ENCODE data around the gene PDE4B.
"Not testable (repeated sequence)": the region's sequence is repeated elsewhere in the genome, so short reads cannot be mapped to it uniquely, and the experiment has no call there.

Gene PDE4B

GRCh38 chr1:65832296-65832695 is 39.6 kb downstream of the PDE4B start:
- Mint-ChIP-seq H3K9me3 (no peaks in the 10 kb centered on the region), H3K4me1 (peaks cover 4% of the 10 kb centered on the region), H3K36me3 (no peaks in the 10 kb centered on the region), H3K27ac (no peak overlapping the region), H3K4me3 (no peak overlapping the region)
- ATAC-seq, result no peak
- DNase-seq (ENCODE audit: low spot score in 2 of 2), result no peak

GRCh38 chr1:65836686-65837085 is 44.0 kb downstream of the PDE4B start:
- H3K36me3 Mint-ChIP-seq, result no peaks in the 10 kb centered on the region
- H3K4me1 Mint-ChIP-seq, result no peaks in the 10 kb centered on the region
- H3K27ac Mint-ChIP-seq, result no peak overlapping the region
- no peak overlapping the region for H3K4me3 Mint-ChIP-seq
- no peak for DNase-seq (ENCODE audit: low spot score in 2 of 2)
- no peaks in the 10 kb centered on the region for H3K9me3 Mint-ChIP-seq
- no peak for ATAC-seq

DNA sequence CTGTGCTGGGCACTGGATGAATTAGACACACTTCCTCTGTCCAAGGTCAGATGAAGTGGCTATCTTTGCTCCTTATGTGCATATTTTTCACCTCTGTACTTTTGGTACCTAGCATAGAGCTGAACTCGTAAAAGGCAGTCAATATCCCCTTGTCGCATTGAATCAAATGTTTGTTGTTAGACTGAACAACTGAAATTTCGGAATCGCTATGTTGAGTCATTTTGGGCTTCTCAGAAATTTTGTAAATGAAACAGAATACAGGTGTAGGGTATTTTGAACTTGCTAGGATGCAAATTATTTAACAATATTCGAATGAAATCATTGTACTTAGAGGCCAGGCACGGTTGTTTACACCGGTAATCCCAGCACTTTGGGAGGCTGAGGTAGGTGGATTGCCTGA is 48.0 kb downstream of the PDE4B start:
- no peaks in the 10 kb centered on the region for H3K36me3 Mint-ChIP-seq
- H3K4me3 Mint-ChIP-seq, result no peak overlapping the region
- no peaks in the 10 kb centered on the region for H3K4me1 Mint-ChIP-seq
- ATAC-seq, result no peak
- no peak for DNase-seq (ENCODE audit: low spot score in 2 of 2)
- no peaks in the 10 kb centered on the region for H3K9me3 Mint-ChIP-seq
- H3K27ac Mint-ChIP-seq, result no peak overlapping the region

- DNase-seq (ENCODE audit: low spot score in 2 of 2) (no peak), ATAC-seq (no peak)
- Mint-ChIP-seq H3K36me3 (no peaks in the 10 kb centered on the region), H3K9me3 (peaks cover 4% of the 10 kb centered on the region), H3K27ac (no peak overlapping the region), H3K4me3 (no peak overlapping the region), H3K4me1 (no peaks in the 10 kb centered on the region)
Observed at GRCh38 chr1:65844296-65844695, 51.6 kb downstream of the PDE4B start.

- H3K4me3 Mint-ChIP-seq, result no peak overlapping the region
- H3K27ac Mint-ChIP-seq, result no peak overlapping the region
- ATAC-seq (no peak), DNase-seq (ENCODE audit: low spot score in 2 of 2) (no peak)
- H3K9me3 Mint-ChIP-seq, result peaks cover 4% of the 10 kb centered on the region
- H3K36me3 Mint-ChIP-seq, result no peaks in the 10 kb centered on the region
- no peaks in the 10 kb centered on the region for H3K4me1 Mint-ChIP-seq
Observed at GRCh38 chr1:65844821-65845534, 52.3 kb downstream of the PDE4B start.

- no peak overlapping the region for H3K27ac Mint-ChIP-seq
- H3K9me3 Mint-ChIP-seq, result peaks cover 4% of the 10 kb centered on the region
- H3K36me3 Mint-ChIP-seq, result no peaks in the 10 kb centered on the region
- DNase-seq (ENCODE audit: low spot score in 2 of 2) (no peak), ATAC-seq (no peak)
- no peaks in the 10 kb centered on the region for H3K4me1 Mint-ChIP-seq
- H3K4me3 Mint-ChIP-seq, result no peak overlapping the region
Observed at GRCh38 chr1:65845535-65846060, 52.9 kb downstream of the PDE4B start.

DNA sequence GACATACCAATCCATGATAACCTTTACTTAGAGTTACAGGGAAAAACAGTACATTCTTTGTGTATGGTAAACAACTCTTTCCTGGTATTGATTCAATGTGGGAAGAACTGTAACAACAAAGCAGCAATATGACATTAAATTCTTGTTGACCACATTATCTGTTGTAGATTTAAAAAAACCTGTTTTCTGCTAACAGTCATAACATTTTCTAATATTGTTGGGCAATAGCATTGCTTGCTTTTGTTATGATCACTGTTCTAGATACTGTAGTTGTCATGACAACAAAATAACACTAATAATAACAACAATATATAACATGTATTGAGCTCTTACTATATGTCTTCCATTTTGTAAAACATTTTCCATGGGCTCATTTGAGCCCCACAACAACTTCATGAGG is 54.2 kb downstream of the PDE4B start:
- no peaks in the 10 kb centered on the region for H3K4me1 Mint-ChIP-seq
- DNase-seq (ENCODE audit: low spot score in 2 of 2) (no peak), ATAC-seq (no peak)
- no peaks in the 10 kb centered on the region for H3K36me3 Mint-ChIP-seq
- no peak overlapping the region for H3K4me3 Mint-ChIP-seq
- peaks cover 7% of the 10 kb centered on the region for H3K9me3 Mint-ChIP-seq
- H3K27ac Mint-ChIP-seq, result no peak overlapping the region

DNA sequence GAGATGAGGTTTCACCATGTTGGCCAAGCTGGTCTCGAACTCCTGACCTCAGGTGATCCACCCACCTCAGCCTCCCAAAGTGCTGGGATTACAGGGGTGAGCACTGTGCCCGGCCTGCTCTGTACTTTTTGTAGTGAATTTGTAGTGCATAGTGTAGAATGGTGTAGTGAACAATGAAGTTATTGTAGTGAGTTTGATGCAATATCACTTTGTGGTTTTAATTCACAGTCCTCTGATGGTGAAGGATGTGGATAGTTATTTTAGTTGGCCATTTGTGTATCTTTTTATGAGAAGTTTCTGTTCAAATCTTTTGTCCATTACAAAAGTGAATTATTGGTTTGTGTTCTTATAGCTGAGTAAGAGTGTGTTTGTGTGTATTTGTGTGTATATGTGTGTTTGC is 57.6 kb downstream of the PDE4B start:
- DNase-seq (ENCODE audit: low spot score in 2 of 2) (no peak), ATAC-seq (no peak)
- Mint-ChIP-seq H3K9me3 (peaks cover 7% of the 10 kb centered on the region), H3K27ac (no peak overlapping the region), H3K36me3 (no peaks in the 10 kb centered on the region), H3K4me3 (no peak overlapping the region), H3K4me1 (no peaks in the 10 kb centered on the region)

DNA sequence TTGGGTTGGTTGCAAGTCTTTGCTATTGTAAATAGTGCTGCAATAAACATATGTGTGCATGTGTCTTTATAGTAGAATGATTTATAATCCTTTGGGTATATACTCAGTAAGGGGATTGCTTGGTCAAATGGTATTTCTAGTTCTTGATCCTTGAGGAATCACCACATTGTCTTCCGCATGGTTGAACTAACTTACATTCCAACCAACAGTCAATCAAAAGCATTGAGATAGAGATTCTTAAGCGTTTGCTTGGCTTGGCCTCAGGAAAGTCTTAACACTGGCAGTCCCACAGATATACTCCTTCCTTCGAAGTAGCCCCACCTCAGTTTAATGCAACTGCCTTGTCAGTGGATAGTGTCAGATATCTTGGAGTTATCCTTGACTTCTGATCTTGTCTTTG is 63.9 kb downstream of the PDE4B start:
- not testable (repeated sequence) for ATAC-seq; H3K4me1 Mint-ChIP-seq; H3K4me3 Mint-ChIP-seq; DNase-seq (ENCODE audit: low spot score in 2 of 2); H3K9me3 Mint-ChIP-seq; H3K27ac Mint-ChIP-seq; H3K36me3 Mint-ChIP-seq

DNA sequence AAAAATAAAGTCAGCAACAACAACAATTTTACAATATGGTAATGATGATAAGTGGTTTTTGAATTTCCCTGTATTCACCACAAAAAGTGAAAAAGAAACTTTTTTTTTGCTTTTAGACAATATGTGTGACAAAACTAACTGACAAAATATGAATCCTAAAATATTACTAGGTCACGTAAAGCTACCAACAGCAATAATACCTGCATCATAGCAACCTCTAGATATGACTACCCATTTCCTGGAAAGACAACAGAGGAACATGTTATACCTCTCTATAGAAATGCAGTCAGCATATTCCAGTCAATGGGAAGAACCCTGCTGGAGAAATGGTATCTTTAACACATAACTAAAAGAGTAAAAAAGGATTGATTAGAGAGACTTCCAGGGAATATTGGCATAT is 73.7 kb downstream of the PDE4B start:
- peak; percentile 93 for ATAC-seq
- Mint-ChIP-seq H3K4me1 (no peaks in the 10 kb centered on the region), H3K27ac (peak overlapping the region; percentile 33), H3K4me3 (no peak overlapping the region), H3K9me3 (peaks cover 9% of the 10 kb centered on the region), H3K36me3 (no peaks in the 10 kb centered on the region)
- no peak for DNase-seq (ENCODE audit: low spot score in 2 of 2)

DNA sequence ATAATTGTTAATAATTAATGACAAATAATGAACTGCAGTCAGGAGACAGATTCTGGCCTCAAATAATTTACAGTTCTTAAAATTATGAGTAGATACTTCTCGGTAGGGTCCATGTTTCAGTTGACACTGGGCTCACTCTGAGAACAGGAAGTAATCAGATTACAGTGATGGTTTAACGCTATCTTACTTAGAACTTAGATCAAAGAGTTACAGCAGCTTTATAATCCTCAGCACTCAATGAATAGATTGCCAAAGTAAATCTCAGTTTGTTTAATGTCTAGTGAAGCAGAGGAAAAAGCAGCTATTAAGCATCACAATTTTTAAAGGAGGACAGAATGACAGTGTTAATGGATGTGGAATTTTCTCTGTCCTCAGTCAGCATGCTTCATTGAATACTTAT is 79.6 kb downstream of the PDE4B start:
- no peak for ATAC-seq
- no peak for DNase-seq (ENCODE audit: low spot score in 2 of 2)
- Mint-ChIP-seq H3K9me3 (no peaks in the 10 kb centered on the region), H3K36me3 (no peaks in the 10 kb centered on the region), H3K4me3 (no peak overlapping the region), H3K27ac (no peak overlapping the region), H3K4me1 (no peaks in the 10 kb centered on the region)

- not testable (repeated sequence) for H3K27ac Mint-ChIP-seq; DNase-seq (ENCODE audit: low spot score in 2 of 2); H3K9me3 Mint-ChIP-seq; H3K4me3 Mint-ChIP-seq; ATAC-seq; H3K36me3 Mint-ChIP-seq; H3K4me1 Mint-ChIP-seq
Observed at GRCh38 chr1:65878342-65878741, 85.6 kb downstream of the PDE4B start.

- Mint-ChIP-seq H3K9me3 (no peaks in the 10 kb centered on the region), H3K4me1 (no peaks in the 10 kb centered on the region), H3K27ac (no peak overlapping the region), H3K4me3 (no peak overlapping the region), H3K36me3 (no peaks in the 10 kb centered on the region)
- no peak for ATAC-seq
- no peak for DNase-seq (ENCODE audit: low spot score in 2 of 2)
Observed at GRCh38 chr1:65880611-65881010, 87.9 kb downstream of the PDE4B start.

DNA sequence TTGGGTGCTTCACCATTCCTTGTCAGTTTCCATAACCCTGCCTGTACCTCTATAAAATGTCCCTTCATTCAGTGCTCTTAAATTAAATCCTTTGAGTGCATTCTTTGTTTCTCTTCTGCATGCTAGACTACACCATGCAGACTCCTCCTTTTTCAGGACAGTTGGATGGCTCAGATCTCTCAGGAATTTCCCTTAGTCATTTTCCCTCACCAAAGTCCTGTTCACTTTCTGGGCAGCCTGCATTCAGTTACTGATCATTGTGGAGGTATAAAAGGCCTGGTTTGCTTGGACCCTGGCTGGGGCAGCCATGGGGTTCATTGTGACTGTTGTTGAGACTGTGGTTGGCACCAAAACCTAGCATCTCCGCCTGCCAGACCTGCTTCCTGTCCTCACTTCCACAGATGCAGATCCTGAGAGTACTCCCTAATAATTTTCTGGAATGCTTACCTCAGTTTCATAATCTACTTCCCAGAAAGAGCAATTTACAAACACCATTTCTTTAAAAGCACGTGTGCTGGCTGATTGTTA is 88.4 kb downstream of the PDE4B start:
- H3K4me1 Mint-ChIP-seq, result no peaks in the 10 kb centered on the region

GRCh38 chr1:65882076-65882475 is 89.4 kb downstream of the PDE4B start:
- H3K36me3 Mint-ChIP-seq, result no peaks in the 10 kb centered on the region
- H3K27ac Mint-ChIP-seq, result no peak overlapping the region
- H3K9me3 Mint-ChIP-seq, result no peaks in the 10 kb centered on the region
- DNase-seq (ENCODE audit: low spot score in 2 of 2) (no peak), ATAC-seq (no peak)
- H3K4me1 Mint-ChIP-seq, result no peaks in the 10 kb centered on the region
- no peak overlapping the region for H3K4me3 Mint-ChIP-seq

More for the DNA sequence above, 88.4 kb downstream of the PDE4B start:
- Mint-ChIP-seq H3K27ac (no peak overlapping the region), H3K9me3 (no peaks in the 10 kb centered on the region), H3K4me3 (no peak overlapping the region), H3K36me3 (no peaks in the 10 kb centered on the region)
- DNase-seq (ENCODE audit: low spot score in 2 of 2) (no peak), ATAC-seq (no peak)

GRCh38 chr1:65889441-65889840 is 96.7 kb downstream of the PDE4B start:
- no peak for ATAC-seq
- no peaks in the 10 kb centered on the region for H3K4me1 Mint-ChIP-seq
- no peak for DNase-seq (ENCODE audit: low spot score in 2 of 2)
- H3K27ac Mint-ChIP-seq, result no peak overlapping the region
- no peaks in the 10 kb centered on the region for H3K9me3 Mint-ChIP-seq
- H3K4me3 Mint-ChIP-seq, result no peak overlapping the region
- H3K36me3 Mint-ChIP-seq, result no peaks in the 10 kb centered on the region

All from stimulated activated effector memory CD8-positive, alpha-beta T cell treated with anti-CD3 and anti-CD28 coated beads, Interleukin-12 subunit alpha, Interleukin-12 subunit beta, amount 100 ng/mL, for 72 hours (primary cell).